HG03064 (cell line): ENCODE measurements around the gene OXCT1.
"Not testable (repeated sequence)": the region's sequence is repeated elsewhere in the genome, so short reads cannot be mapped to it uniquely, and the experiment has no call there.

Source experiments
- ATAC-seq: cut with Tn5 transposase; IDR thresholded peaks from one replicate; pipeline ENCODE4 v1.9.1; 2021; ENCODE audit warnings: low read depth; ENCODE audit not compliant: unreplicated experiment

The OXCT1 gene

GRCh38 chr5:41875121-41875520, 4.9 kb upstream of the OXCT1 start:
- no peak for ATAC-seq

GRCh38 chr5:41874512-41875060, 4.4 kb upstream of the OXCT1 start:
- no peak for ATAC-seq

- no peak for ATAC-seq
Measured at GRCh38 chr5:41871852-41872251, 1.6 kb upstream of the OXCT1 start.

- ATAC-seq, result no peak
Measured at GRCh38 chr5:41870627-41871048, 413 bp upstream of the OXCT1 start.

- peak; percentile 2 for ATAC-seq
Measured at GRCh38 chr5:41869151-41869723, 988 bp downstream of the OXCT1 start.

DNA sequence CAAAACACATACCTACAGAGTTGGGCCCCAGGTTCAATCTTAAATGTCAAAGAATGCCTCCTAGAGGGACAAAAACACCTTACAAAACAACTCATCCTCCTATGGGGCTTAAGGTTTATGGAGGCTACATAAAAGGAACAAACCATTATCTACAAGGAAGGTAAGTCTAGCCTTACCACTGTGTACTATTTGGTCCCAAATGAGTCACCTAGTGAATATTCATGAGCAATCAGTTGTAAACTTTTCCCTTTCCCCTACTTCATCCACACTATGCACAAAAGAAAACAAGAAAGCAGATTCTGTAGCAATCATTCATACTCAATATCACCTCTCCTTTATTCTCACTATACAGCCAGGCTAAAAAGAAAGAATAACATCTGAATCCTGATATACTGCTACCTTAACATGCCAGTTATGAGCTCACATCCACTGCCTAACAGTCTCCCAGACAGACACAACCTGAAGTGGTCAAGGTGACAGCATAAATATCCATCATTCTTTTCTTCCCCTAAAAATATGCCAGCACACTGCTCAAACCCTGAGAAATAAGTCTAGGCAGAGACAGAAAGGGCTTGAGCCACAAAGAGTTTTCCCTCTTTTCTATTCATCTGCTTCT, 6.2 kb downstream of the OXCT1 start:
- peak; percentile 54 for ATAC-seq

- no peak for ATAC-seq
Measured at GRCh38 chr5:41858890-41859289, 11.3 kb downstream of the OXCT1 start.

DNA sequence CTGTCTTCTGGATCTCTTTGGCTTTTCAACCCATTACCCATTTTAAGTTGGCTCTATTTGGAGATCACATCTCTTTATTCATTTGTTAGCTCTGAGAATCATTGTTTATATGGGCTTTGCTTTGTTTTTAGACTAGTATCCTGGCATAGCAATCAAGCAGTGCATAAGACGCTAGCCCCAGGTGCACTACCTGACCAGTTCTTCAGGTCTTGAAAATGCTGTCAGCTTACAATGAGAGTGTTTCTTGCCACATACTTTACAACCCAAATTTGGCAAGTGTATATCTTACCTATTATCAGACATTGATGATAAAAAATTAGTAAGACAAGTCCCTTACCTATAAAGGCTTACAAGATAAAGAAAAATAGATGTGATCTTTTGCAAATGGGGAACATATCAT, 12.2 kb downstream of the OXCT1 start:
- no peak for ATAC-seq

DNA sequence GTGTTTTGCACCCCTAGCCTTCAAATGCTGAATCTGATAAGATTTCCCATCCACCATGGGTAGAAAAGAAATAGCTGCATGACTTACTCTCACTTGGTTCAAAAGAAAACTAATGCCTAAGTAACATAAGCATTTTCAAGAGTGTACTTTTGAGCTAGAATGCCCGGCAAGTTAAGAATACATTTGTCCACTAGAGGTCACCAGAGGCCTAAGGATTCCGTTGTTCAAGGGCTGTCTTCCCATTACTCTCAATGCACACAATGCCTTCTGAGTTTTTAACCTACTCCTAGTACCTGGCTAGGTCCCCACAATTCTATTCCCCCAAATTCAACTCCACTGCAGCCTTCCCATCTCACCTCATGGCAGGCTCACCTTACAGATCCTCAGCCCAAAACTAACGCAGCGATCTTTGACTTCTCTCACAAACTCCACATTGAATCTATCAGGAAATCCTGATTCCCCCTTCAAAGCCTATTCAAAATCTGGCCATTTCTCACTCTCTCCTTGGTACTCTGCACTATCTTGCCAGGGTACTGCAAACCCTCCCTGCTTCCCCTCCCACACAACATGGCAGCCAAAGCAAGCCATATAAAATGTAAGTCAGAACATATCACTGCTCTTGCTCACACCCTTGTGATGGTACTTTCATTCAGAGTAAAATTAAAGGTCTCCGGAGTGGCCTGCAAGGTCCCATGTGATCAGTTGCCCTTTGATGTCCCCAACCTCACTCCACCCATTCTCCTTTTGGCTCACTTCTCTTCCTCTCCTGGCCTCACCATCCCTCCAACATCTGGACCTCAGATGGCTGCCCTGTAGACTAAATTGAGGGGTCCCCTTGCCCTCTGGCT, 13.4 kb downstream of the OXCT1 start:
- ATAC-seq, result no peak

DNA sequence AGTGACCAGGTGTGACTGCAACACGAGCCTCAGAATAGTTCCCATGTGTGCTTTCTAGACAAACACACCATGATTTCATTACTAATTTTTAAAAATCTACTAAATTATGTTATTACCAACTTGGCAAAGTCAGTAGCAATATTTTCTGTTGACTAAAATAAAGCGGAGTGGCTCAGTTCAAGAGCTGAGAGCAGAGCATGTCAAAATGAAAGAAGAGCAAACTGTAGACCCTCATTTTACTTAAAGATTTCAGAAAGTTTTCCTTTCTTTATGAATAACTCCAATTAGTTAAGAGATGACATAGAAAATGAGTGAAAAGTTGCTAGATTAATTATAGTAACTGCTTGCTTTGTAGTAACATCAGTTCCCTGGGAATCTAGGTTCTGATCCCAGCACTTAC, 17.9 kb downstream of the OXCT1 start:
- no peak for ATAC-seq

DNA sequence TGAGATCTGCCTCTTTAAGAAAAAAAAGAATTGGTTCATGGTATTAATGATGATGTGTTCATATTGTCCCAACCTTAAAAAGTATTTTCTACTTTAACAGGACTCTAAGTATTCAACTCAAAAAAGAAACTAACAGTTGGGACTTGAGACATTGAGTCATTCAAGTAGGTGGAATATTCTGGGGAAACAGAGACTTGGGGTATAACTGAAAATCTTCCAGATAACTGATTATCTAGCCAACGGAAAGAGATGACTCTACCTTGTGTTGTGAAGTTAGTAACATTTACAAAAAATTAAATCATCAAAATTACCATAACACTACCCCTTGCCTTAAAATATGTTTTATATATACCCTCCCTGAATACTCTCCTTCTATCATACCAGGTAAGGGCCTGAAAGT, 19.1 kb downstream of the OXCT1 start:
- no peak for ATAC-seq

- ATAC-seq, result no peak
Measured at GRCh38 chr5:41848983-41849382, 21.2 kb downstream of the OXCT1 start.

DNA sequence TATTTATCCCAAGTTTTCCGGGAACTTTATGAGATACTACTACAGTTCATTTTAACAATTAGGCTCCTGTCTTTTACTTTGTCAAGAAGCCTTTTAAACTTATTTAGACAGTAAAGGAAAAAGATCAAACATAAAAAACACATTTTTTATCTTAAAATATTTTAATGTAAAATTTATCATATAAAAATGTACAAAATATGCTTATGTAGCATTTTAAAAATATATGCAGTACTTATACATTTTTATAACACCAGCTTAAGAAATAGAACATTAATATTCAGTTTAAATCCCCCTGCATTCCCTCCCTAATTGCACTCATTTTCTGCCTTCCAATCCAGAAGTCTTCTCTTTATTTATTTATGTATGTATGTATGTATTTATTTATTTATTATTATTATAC, 24.5 kb downstream of the OXCT1 start:
- not testable (repeated sequence) for ATAC-seq

DNA sequence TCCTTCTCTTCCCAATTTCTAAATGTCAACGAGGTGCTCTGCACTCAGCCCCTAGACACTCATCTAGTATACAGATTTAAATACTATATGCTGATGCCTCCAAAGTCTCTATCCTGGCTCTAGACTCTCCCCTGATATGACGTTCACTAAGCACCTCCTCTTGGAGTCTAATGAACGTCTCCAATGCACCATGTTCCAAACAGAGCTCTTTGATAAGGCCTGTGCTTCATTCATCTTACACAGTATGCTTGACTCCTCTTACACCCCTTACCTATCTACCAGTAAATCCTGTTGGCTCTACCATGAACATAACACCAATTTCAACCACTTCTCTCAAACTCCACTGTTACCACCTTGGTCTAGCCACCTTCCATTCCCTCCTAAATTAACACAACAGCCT, 25.7 kb downstream of the OXCT1 start:
- ATAC-seq, result no peak

GRCh38 chr5:41843456-41844370, 26.5 kb downstream of the OXCT1 start:
- peak; percentile 55 for ATAC-seq

GRCh38 chr5:41842777-41843176, 27.4 kb downstream of the OXCT1 start:
- ATAC-seq, result peak; percentile 73

DNA sequence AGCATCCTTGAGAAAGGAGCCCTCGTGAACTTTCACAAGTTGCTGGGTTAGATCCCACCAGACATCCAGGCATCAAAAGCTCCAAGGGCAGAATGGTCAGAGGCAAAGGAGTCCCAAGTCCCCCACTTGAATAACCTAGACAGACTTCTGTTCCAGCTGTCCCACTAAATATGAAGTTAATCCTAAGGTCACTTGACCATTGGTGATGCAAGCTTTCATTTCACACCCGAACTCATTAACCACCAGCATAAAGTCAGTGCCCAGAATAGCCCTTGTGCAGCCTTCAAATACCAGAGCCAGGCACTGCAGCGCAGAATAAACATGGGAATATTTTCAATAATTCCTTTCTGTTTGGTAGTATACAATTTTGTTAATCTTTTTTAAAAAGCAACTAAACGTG, 28.9 kb downstream of the OXCT1 start:
- no peak for ATAC-seq

GRCh38 chr5:41840251-41840650, 30.0 kb downstream of the OXCT1 start:
- no peak for ATAC-seq

DNA sequence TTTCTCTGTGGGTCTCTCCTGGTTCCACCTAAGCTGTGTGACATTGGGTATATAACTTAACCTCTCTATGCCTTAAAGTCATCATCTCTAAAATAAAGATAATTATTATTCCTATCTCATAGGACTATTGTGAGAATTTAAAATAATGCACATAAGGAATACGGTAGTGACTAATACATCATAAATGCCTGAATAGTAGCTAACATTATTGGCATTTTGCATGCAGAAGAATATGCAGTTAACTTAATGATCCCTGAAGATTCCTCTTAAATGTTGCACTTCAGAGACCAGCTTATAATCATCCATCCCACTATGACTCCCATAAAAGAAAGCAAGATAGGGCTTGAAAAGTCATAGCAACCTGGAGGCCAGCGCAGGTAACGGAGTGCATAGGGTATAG, 32.4 kb downstream of the OXCT1 start:
- ATAC-seq, result no peak

- no peak for ATAC-seq
Measured at GRCh38 chr5:41835645-41836044, 34.6 kb downstream of the OXCT1 start.
